ENCODE data around the gene DDAH1. TPM values are rescaled to one million over a fixed set of nuclear protein-coding genes. Genes with fewer than 3 reads are reported as not detected.

DDAH1 gene
- total and polyA plus RNA-seq, 9 donors: 3.3 to 32.3 (median 11.7) TPM

- 2 to 4% (median 3%) methylated on average over 26 of the region's 26 CpGs for whole genome bisulfite sequencing, 3 donors
- H3K9me3 ChIP-seq: no peaks in the 10 kb centered on the region
- intact Hi-C loops (cut with DNase I): loop anchor here in 1 of 4 donors (10.0 kb wide), 1 partner anchor 149 kb away; no protein-coding TSS in a partner anchor
Observed at GRCh38 chr1:85463731-85464496, 1.0 kb downstream of the DDAH1 start.

GRCh38 chr1:85462931-85463649 is 1.9 kb downstream of the DDAH1 start:
- TF ChIP-seq CTCF (IDR thresholded peaks at IDR 0.05) (no peak), POLR2A (IDR thresholded peaks at IDR 0.05) (no peak), EP300 (IDR thresholded peaks at IDR 0.05) (no peak)
- WGBS, 3 donors: 89 to 92% (median 90%) methylated on average over 4 of the region's 4 CpGs
- Histone ChIP-seq H3K27ac (no peak overlapping the region), H3K9me3 (no peaks in the 10 kb centered on the region), H3K27me3 (no peaks in the 10 kb centered on the region), H3K36me3 (no peaks in the 10 kb centered on the region), H3K4me1 (ENCODE audit: insufficient read depth) (peaks cover 3% of the 10 kb centered on the region), H3K4me3 (no peak overlapping the region)
- no peak for DNase-seq
- intact Hi-C loops (cut with DNase I): loop anchor here in 1 of 4 donors (10.0 kb wide), 1 partner anchor 148 kb away; no protein-coding TSS in a partner anchor

More at GRCh38 chr1:85463731-85464496, 1.0 kb downstream of the DDAH1 start:
- no peaks in the 10 kb centered on the region for H3K36me3 ChIP-seq
- H3K4me1 ChIP-seq (ENCODE audit: insufficient read depth): peaks cover 3% of the 10 kb centered on the region
- H3K27ac ChIP-seq: no peak overlapping the region
- no peaks in the 10 kb centered on the region for H3K27me3 ChIP-seq
- peak overlapping the region; percentile 75 for H3K4me3 ChIP-seq
- DNase-seq: peak in 2 of 5 donors; percentile 6 to 17
- TF ChIP-seq EP300 (IDR thresholded peaks at IDR 0.05): no peak
- no peak for TF ChIP-seq POLR2A (IDR thresholded peaks at IDR 0.05)
- no peak for TF ChIP-seq CTCF (IDR thresholded peaks at IDR 0.05)

- intact Hi-C loops (cut with DNase I): loop anchor here in 1 of 4 donors (10.0 kb wide), 1 partner anchor 147 kb away; no protein-coding TSS in a partner anchor
- no peak overlapping the region for H3K27ac ChIP-seq
- H3K4me3 ChIP-seq: no peak overlapping the region
- H3K9me3 ChIP-seq: no peaks in the 10 kb centered on the region
- H3K27me3 ChIP-seq: no peaks in the 10 kb centered on the region
- DNase-seq: no peak
- WGBS, 3 donors: 44 to 70% (median 64%) methylated on average over 5 of the region's 5 CpGs
- H3K36me3 ChIP-seq: no peaks in the 10 kb centered on the region
- H3K4me1 ChIP-seq (ENCODE audit: insufficient read depth): peaks cover 3% of the 10 kb centered on the region
- TF ChIP-seq POLR2A (IDR thresholded peaks at IDR 0.05) (no peak), EP300 (IDR thresholded peaks at IDR 0.05) (no peak), CTCF (IDR thresholded peaks at IDR 0.05) (no peak)
Observed at GRCh38 chr1:85461216-85461918, 3.6 kb downstream of the DDAH1 start.

- Histone ChIP-seq H3K4me1 (ENCODE audit: insufficient read depth) (peaks cover 3% of the 10 kb centered on the region), H3K27me3 (no peaks in the 10 kb centered on the region), H3K4me3 (no peak overlapping the region), H3K36me3 (no peaks in the 10 kb centered on the region), H3K27ac (no peak overlapping the region), H3K9me3 (no peaks in the 10 kb centered on the region)
- intact Hi-C loops (cut with DNase I): loop anchor here in 1 of 4 donors (10.0 kb wide), 1 partner anchor 146 kb away; no protein-coding TSS in a partner anchor
- TF ChIP-seq POLR2A (IDR thresholded peaks at IDR 0.05): no peak
- WGBS, 3 donors: 73 to 79% (median 74%) methylated on average over 2 of the region's 2 CpGs
- DNase-seq: no peak
Observed at GRCh38 chr1:85460555-85461088, 4.3 kb downstream of the DDAH1 start.

All from ovary (tissue), 9 donors.